ENCODE results near the gene HLA-C. TPM values are rescaled to one million over a fixed set of nuclear protein-coding genes. Genes with fewer than 3 reads are reported as not detected.
"Not testable (repeated sequence)": the region's sequence is repeated elsewhere in the genome, so short reads cannot be mapped to it uniquely, and the experiment has no call there.

The HLA-C gene
- total RNA-seq, 2 experiments from 2014 or later, result 833 to 860 TPM

DNA sequence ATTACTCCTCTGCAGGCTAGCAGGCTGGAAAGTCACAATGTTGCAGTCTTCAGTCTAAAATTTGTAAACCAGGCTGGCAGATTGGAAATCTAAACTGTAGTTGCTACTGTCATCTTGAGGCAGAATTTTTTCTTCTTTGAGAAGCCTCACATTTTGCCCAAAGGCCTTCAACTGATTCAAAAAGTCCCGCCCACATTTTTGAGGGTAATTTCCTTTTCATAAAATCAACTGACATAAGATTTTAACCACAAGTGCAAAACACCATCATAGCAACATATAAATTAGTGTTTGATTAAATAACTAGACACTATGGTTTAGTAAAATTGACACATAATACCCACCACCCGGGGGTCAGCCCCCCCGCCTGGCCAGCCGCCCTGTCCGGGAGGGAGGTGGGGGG is 28.4 kb downstream of the HLA-C start:
- TF ChIP-seq CTCF (IDR thresholded peaks at IDR 0.05), result no peak
- H3K27me3 Mint-ChIP-seq, result no peaks in the 10 kb centered on the region
- intact Hi-C loops (cut with micrococcal nuclease), result no loop called here
- H3K4me3 Mint-ChIP-seq, result no peak overlapping the region
- H3K4me1 Mint-ChIP-seq (ENCODE audit: low read depth), result peaks cover 14% of the 10 kb centered on the region
- no peaks in the 10 kb centered on the region for H3K36me3 Mint-ChIP-seq (ENCODE audit: low read depth)
- H3K9me3 Mint-ChIP-seq, result peaks cover 15% of the 10 kb centered on the region
- POLR2A ChIA-PET, result interaction anchor here (0.5 kb wide), 1 partner anchor 500 kb away, joined by 3 read pairs; no protein-coding TSS in a partner anchor
- no peak for DNase-seq
- peak; percentile 34 for ATAC-seq
- CTCF ChIA-PET, result no interaction called here
- H3K27ac Mint-ChIP-seq, result no peak overlapping the region

GRCh38 chr6:31239854-31240253 is 32.0 kb downstream of the HLA-C start:
- no peak overlapping the region for H3K4me3 Mint-ChIP-seq
- peaks cover 9% of the 10 kb centered on the region for H3K4me1 Mint-ChIP-seq (ENCODE audit: low read depth)
- intact Hi-C loops (cut with micrococcal nuclease), result no loop called here
- no peaks in the 10 kb centered on the region for H3K36me3 Mint-ChIP-seq (ENCODE audit: low read depth)
- no peak for TF ChIP-seq CTCF (IDR thresholded peaks at IDR 0.05)
- CTCF ChIA-PET, result no interaction called here
- DNase-seq, result no peak
- H3K27me3 Mint-ChIP-seq, result no peaks in the 10 kb centered on the region
- H3K27ac Mint-ChIP-seq, result no peak overlapping the region
- no peak for ATAC-seq
- H3K9me3 Mint-ChIP-seq, result no peaks in the 10 kb centered on the region
- POLR2A ChIA-PET, result interaction anchor here (0.6 kb wide), 1 partner anchor 300 kb away, joined by 3 read pairs; no protein-coding TSS in a partner anchor

GRCh38 chr6:31234101-31234500 is 37.8 kb downstream of the HLA-C start:
- POLR2A ChIA-PET; H3K4me3 Mint-ChIP-seq; H3K36me3 Mint-ChIP-seq (ENCODE audit: low read depth); H3K9me3 Mint-ChIP-seq; H3K4me1 Mint-ChIP-seq (ENCODE audit: low read depth); intact Hi-C loops (cut with micrococcal nuclease); H3K27me3 Mint-ChIP-seq; H3K27ac Mint-ChIP-seq; ATAC-seq; DNase-seq: not testable (repeated sequence)
- CTCF ChIA-PET, result interaction anchor here (1.9 kb wide), 1 partner anchor 132 kb away, joined by 6 read pairs; no protein-coding TSS in a partner anchor

- ATAC-seq (no peak), DNase-seq (no peak)
- Mint-ChIP-seq H3K9me3 (no peaks in the 10 kb centered on the region), H3K4me1 (ENCODE audit: low read depth) (no peaks in the 10 kb centered on the region), H3K27ac (no peak overlapping the region), H3K36me3 (ENCODE audit: low read depth) (no peaks in the 10 kb centered on the region), H3K4me3 (no peak overlapping the region), H3K27me3 (peaks cover 3% of the 10 kb centered on the region)
- TF ChIP-seq CTCF (IDR thresholded peaks at IDR 0.05), result no peak
- POLR2A ChIA-PET, result interaction anchor here (0.6 to 1.4 kb wide), 2 partner anchors 34 to 381 kb away, joined by 3 read pairs; no protein-coding TSS in a partner anchor
- intact Hi-C loops (cut with micrococcal nuclease), result no loop called here
- CTCF ChIA-PET, result interaction anchor here (0.6 to 2.3 kb wide), 3 partner anchors 18 to 172 kb away, joined by 3 to 4 read pairs (median 4); no protein-coding TSS in a partner anchor
Observed at GRCh38 chr6:31228476-31228875, 43.4 kb downstream of the HLA-C start.

GRCh38 chr6:31227143-31227542 is 44.7 kb downstream of the HLA-C start:
- Mint-ChIP-seq H3K27ac (no peak overlapping the region), H3K4me1 (ENCODE audit: low read depth) (no peaks in the 10 kb centered on the region), H3K4me3 (no peak overlapping the region), H3K36me3 (ENCODE audit: low read depth) (no peaks in the 10 kb centered on the region), H3K27me3 (peaks cover 3% of the 10 kb centered on the region), H3K9me3 (no peaks in the 10 kb centered on the region)
- intact Hi-C loops (cut with micrococcal nuclease), result no loop called here
- DNase-seq (no peak), ATAC-seq (no peak)
- POLR2A ChIA-PET, result no interaction called here
- CTCF ChIA-PET, result interaction anchor here (0.6 to 2.3 kb wide), 4 partner anchors 19 to 140 kb away, joined by 3 to 4 read pairs (median 4); no protein-coding TSS in a partner anchor
- TF ChIP-seq CTCF (IDR thresholded peaks at IDR 0.05), result no peak
